ENCODE results near the gene C3orf18. TPM values are rescaled to one million over a fixed set of nuclear protein-coding genes. Genes with fewer than 3 reads are reported as not detected.

Gene C3orf18
- total RNA-seq, 1 donor from 2014 or later: 12.7 TPM

GRCh38 chr3:50568947-50569749, 1.6 kb upstream of the C3orf18 start, which contains the start of gene HEMK1:
TSS of gene HEMK1 (plus strand) at chr3:50569522. CDS start at chr3:50571105, 1,583 bp downstream.
- Mint-ChIP-seq H3K27me3 (ENCODE audit: low read depth) (no peaks in the 10 kb centered on the region), H3K4me3 (peak within 1 kb of the TSS; percentile 98), H3K27ac (ENCODE audit: unreplicated experiment) (peak within 1 kb of the TSS; percentile 93), H3K36me3 (ENCODE audit: low read depth) (no peaks in the 10 kb centered on the region), H3K4me1 (peaks cover 27% of the 10 kb centered on the region), H3K9me3 (no peaks in the 10 kb centered on the region)
- TF ChIP-seq, protein P1, sequence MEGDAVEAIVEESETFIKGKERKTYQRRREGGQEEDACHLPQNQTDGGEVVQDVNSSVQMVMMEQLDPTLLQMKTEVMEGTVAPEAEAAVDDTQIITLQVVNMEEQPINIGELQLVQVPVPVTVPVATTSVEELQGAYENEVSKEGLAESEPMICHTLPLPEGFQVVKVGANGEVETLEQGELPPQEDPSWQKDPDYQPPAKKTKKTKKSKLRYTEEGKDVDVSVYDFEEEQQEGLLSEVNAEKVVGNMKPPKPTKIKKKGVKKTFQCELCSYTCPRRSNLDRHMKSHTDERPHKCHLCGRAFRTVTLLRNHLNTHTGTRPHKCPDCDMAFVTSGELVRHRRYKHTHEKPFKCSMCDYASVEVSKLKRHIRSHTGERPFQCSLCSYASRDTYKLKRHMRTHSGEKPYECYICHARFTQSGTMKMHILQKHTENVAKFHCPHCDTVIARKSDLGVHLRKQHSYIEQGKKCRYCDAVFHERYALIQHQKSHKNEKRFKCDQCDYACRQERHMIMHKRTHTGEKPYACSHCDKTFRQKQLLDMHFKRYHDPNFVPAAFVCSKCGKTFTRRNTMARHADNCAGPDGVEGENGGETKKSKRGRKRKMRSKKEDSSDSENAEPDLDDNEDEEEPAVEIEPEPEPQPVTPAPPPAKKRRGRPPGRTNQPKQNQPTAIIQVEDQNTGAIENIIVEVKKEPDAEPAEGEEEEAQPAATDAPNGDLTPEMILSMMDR (conservative IDR thresholded peaks at IDR 0.05): no peak
- peak; percentile 97 for DNase-seq (ENCODE audit: low read depth, low spot score)

- Mint-ChIP-seq H3K4me3 (peak overlapping the region; percentile 78), H3K36me3 (ENCODE audit: low read depth) (no peaks in the 10 kb centered on the region), H3K9me3 (no peaks in the 10 kb centered on the region), H3K27me3 (ENCODE audit: low read depth) (no peaks in the 10 kb centered on the region), H3K27ac (ENCODE audit: unreplicated experiment) (no peak overlapping the region), H3K4me1 (peaks cover 27% of the 10 kb centered on the region)
- TF ChIP-seq, protein P1 (conservative IDR thresholded peaks at IDR 0.05): no peak
- no peak for DNase-seq (ENCODE audit: low read depth, low spot score)
Observed at GRCh38 chr3:50567011-50567385, 549 bp downstream of the C3orf18 start.

DNA sequence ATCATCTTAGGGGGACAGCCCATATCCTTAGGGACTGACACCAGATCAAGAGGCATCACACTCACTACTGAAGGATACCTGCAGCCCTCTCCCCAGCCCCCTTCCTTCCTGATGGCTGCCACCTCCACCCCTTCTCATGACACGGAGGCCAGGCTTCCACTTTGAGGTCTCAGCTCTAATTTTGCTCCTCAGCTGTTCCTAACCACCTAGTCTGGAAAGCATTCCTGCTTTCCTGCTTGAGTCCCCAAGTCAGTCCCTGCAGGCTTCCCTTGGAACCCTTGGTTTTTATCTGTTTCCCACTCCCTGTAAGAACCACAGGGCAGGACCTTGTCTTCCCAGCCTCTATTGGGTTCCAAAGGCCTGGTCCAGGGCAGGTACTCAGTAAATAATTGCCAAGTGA, 3.2 kb downstream of the C3orf18 start:
- Mint-ChIP-seq H3K27ac (ENCODE audit: unreplicated experiment) (no peak overlapping the region), H3K36me3 (ENCODE audit: low read depth) (no peaks in the 10 kb centered on the region), H3K9me3 (no peaks in the 10 kb centered on the region), H3K27me3 (ENCODE audit: low read depth) (no peaks in the 10 kb centered on the region), H3K4me3 (no peak overlapping the region), H3K4me1 (peaks cover 16% of the 10 kb centered on the region)
- TF ChIP-seq, protein P1 (conservative IDR thresholded peaks at IDR 0.05): no peak
- DNase-seq (ENCODE audit: low read depth, low spot score): no peak

- H3K36me3 Mint-ChIP-seq (ENCODE audit: low read depth): no peaks in the 10 kb centered on the region
Observed at GRCh38 chr3:50563867-50564266, 3.7 kb downstream of the C3orf18 start.

DNA sequence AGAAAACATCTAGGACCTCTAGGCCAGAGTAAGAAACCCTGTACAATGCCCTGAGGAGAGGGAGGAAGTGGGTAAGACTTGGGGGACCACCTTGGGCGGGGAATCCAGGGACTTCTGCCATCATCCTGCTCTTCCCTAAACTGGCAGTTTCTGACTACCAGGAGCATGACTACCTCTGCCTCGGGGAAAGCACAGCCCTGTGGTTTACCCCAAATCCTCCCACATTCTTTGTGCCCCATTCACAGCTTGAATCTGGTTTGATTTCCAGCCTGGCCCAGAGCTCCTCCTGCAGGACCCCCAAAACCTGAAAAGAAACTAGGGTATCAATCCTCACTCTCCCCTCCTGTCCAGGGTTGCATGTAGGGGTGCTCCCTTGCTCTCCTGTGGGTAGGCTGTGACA, 4.7 kb downstream of the C3orf18 start:
- Mint-ChIP-seq H3K27ac (ENCODE audit: unreplicated experiment) (no peak overlapping the region), H3K4me3 (no peak overlapping the region), H3K36me3 (ENCODE audit: low read depth) (no peaks in the 10 kb centered on the region), H3K4me1 (peaks cover 9% of the 10 kb centered on the region), H3K27me3 (ENCODE audit: low read depth) (no peaks in the 10 kb centered on the region), H3K9me3 (no peaks in the 10 kb centered on the region)
- TF ChIP-seq, protein P1 (conservative IDR thresholded peaks at IDR 0.05): no peak
- DNase-seq (ENCODE audit: low read depth, low spot score): no peak

More at GRCh38 chr3:50563867-50564266, 3.7 kb downstream of the C3orf18 start:
- Mint-ChIP-seq H3K27me3 (ENCODE audit: low read depth) (no peaks in the 10 kb centered on the region), H3K9me3 (no peaks in the 10 kb centered on the region), H3K4me3 (no peak overlapping the region), H3K4me1 (peaks cover 13% of the 10 kb centered on the region), H3K27ac (ENCODE audit: unreplicated experiment) (no peak overlapping the region)
- DNase-seq (ENCODE audit: low read depth, low spot score): no peak
- TF ChIP-seq, protein P1 (conservative IDR thresholded peaks at IDR 0.05): no peak

Data from neural crest cell (in vitro differentiated cells).